AG09319 (cell line): ENCODE measurements around the gene SAG.

Experiments
- DNase-seq: peaks from one replicate; pipeline ENCODE4 v3.0.0-alpha.2; 2010; ENCODE audit warnings: low read depth; ENCODE audit errors: extremely low read depth
- CTCF ChIP-seq: IDR thresholded peaks from 2 replicates; pipeline ENCODE4 v1.5.1; 2011; ENCODE audit warnings: low read depth, mild to moderate bottlenecking, inconsistent platforms, low read length, moderate library complexity

Gene SAG

GRCh38 chr2:233301248-233301647 is 6.4 kb upstream of the SAG start:
- TF ChIP-seq CTCF = no peak

GRCh38 chr2:233301811-233302210 is 5.8 kb upstream of the SAG start:
- DNase-seq = no peak
- no peak for TF ChIP-seq CTCF

More at GRCh38 chr2:233301248-233301647, 6.4 kb upstream of the SAG start:
- DNase-seq = no peak

GRCh38 chr2:233303252-233303651 is 4.4 kb upstream of the SAG start:
- no peak for TF ChIP-seq CTCF
- DNase-seq = no peak

- DNase-seq = no peak
- TF ChIP-seq CTCF = no peak
Observed at GRCh38 chr2:233311241-233311926, 3.8 kb downstream of the SAG start.

- TF ChIP-seq CTCF = no peak
- DNase-seq = no peak
Observed at GRCh38 chr2:233312874-233313273, 5.3 kb downstream of the SAG start.

- DNase-seq = no peak
- no peak for TF ChIP-seq CTCF
Observed at GRCh38 chr2:233314180-233314925, 6.7 kb downstream of the SAG start.

GRCh38 chr2:233317196-233317943 is 9.8 kb downstream of the SAG start:
- TF ChIP-seq CTCF = no peak
- DNase-seq = no peak
